Measurements from ENCODE around the gene COQ8B. TPM values are rescaled to one million over a fixed set of nuclear protein-coding genes. Genes with fewer than 3 reads are reported as not detected.

Gene COQ8B
- polyA plus RNA-seq, 2 donors: 18.4 to 27.2 TPM

DNA sequence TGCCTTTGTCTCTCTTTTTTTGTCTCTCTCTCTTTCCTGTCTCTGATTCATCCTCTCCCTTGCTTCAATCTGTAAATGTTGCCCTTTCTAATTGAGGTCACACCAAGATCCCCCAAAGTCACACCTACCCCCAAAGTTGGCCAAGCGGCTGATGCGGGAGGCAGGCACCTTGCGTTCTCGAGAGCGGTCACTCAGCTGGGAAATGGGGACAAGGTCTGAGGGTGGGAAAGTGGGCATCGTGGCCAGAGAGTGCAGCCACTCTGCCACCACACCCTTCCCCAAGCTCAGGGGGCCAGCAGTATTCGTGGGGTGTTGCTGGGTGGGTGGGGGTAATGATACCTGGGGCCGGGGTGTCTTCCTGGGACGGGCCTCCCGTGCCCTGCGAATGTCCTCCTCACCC lies 2.7 kb downstream of the COQ8B start:
- H3K4me1 ChIP-seq (ENCODE audit: control insufficient read depth in 2 of 2, insufficient read depth in 2 of 2, low read length in 1 of 2): peaks cover 0 to 4% of the 10 kb centered on the region in 2 donors
- H3K9me3 ChIP-seq (ENCODE audit: control insufficient read depth in 2 of 2, insufficient read depth in 1 of 2, low read depth in 1 of 2, low read length in 1 of 2): no peaks in the 10 kb centered on the region
- no peaks in the 10 kb centered on the region for H3K36me3 ChIP-seq (ENCODE audit: control insufficient read depth in 2 of 2, insufficient read depth in 2 of 2, low read length in 1 of 2)
- H3K27ac ChIP-seq (ENCODE audit: low read depth in 2 of 2, low read length in 1 of 2): peak overlapping the region; percentile 98 to 100
- 83 to 84% methylated on average over 11 of the region's 11 CpGs for WGBS, 2 donors
- no peak overlapping the region for H3K4me3 ChIP-seq (ENCODE audit: low read depth in 1 of 2, low read length in 2 of 2)
- H3K27me3 ChIP-seq (ENCODE audit: control insufficient read depth in 1 of 2, insufficient read depth in 2 of 2, low read length in 2 of 2): no peaks in the 10 kb centered on the region

DNA sequence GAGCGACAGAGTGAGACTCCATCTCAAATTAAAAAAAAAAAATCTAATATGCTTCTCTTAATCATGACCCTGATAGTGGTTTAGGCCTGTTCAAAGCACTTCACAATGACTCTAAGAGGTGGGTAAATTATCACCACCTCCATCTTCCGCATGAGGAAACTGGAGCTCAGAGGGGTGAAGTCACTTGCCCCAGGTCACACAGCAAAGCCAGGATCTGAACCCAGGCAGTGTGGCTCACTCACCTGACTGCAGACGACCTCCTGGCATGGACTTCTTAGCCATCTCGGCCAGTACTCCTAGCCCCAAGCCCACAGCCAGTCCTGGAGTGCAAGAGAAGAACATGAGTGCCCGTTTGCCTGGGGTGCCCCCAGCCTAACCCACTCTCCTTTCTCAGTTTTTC lies 6.9 kb downstream of the COQ8B start:
- WGBS, 2 donors: 92 to 95% methylated on average over 5 of the region's 5 CpGs
- Histone ChIP-seq H3K4me1 (ENCODE audit: control insufficient read depth in 2 of 2, insufficient read depth in 2 of 2, low read length in 1 of 2) (peaks cover 0 to 4% of the 10 kb centered on the region in 2 donors), H3K27ac (ENCODE audit: low read depth in 2 of 2, low read length in 1 of 2) (no peak overlapping the region), H3K4me3 (ENCODE audit: low read depth in 1 of 2, low read length in 2 of 2) (no peak overlapping the region), H3K9me3 (ENCODE audit: control insufficient read depth in 2 of 2, insufficient read depth in 1 of 2, low read depth in 1 of 2, low read length in 1 of 2) (no peaks in the 10 kb centered on the region), H3K27me3 (ENCODE audit: control insufficient read depth in 1 of 2, insufficient read depth in 2 of 2, low read length in 2 of 2) (no peaks in the 10 kb centered on the region), H3K36me3 (ENCODE audit: control insufficient read depth in 2 of 2, insufficient read depth in 2 of 2, low read length in 1 of 2) (peaks cover 0 to 8% of the 10 kb centered on the region in 2 donors)

DNA sequence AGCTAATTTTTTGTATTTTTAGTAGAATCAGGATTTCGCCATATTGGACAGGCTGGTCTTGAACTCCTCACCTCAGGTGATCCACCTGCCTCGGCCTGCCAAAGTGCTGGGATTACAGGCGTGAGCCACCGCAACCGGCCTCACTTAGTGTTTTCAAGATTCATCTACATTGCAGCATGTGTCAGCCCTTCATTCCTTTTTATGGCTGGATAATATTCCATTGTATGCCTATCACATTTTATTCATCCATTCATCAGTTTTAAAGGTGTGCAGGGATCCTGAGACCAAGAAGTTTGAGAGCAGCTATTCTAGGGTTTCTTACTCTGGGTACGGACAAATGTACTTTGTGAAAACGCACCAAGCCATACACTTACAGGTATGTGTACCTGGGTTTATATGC lies 9.1 kb downstream of the COQ8B start:
- Histone ChIP-seq H3K4me3 (ENCODE audit: low read depth in 1 of 2, low read length in 2 of 2) (no peak overlapping the region), H3K9me3 (ENCODE audit: control insufficient read depth in 2 of 2, insufficient read depth in 1 of 2, low read depth in 1 of 2, low read length in 1 of 2) (no peaks in the 10 kb centered on the region), H3K4me1 (ENCODE audit: control insufficient read depth in 2 of 2, insufficient read depth in 2 of 2, low read length in 1 of 2) (no peaks in the 10 kb centered on the region), H3K27ac (ENCODE audit: low read depth in 2 of 2, low read length in 1 of 2) (no peak overlapping the region), H3K36me3 (ENCODE audit: control insufficient read depth in 2 of 2, insufficient read depth in 2 of 2, low read length in 1 of 2) (peaks cover 0 to 26% of the 10 kb centered on the region in 2 donors), H3K27me3 (ENCODE audit: control insufficient read depth in 1 of 2, insufficient read depth in 2 of 2, low read length in 2 of 2) (no peaks in the 10 kb centered on the region)
- 96% methylated on average over 7 of the region's 7 CpGs for WGBS, 2 donors

DNA sequence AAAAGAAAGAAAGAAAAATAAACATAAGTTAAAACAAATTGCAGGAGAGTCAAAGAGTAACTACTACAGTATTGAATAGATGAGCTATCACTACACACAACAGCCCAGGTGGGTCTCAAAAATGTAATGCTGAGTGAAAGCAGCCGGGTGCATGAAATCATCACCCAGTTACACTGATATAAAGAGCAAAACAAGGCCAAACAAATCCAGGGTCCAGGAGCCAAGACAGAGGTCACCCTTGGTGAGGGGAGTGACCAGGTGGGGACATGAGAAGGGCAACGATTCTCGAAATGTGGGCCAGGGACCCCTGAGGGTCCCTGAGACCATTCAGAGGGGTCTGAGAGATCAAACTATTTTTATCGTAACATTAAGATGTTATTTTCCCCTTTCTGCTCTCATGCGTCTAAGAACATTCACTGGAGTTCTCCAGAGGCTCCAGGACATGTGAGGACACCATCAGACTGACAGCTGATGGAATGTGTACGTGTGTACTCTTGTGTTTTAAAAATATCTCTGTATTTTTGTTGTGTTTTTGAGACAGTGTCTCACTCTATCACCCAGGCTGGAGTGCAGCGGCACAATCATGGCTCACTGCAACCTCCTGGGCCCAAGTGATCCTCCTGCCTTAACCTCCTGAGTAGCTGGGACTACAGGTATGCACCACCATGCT lies 10.6 kb downstream of the COQ8B start:
- H3K4me3 ChIP-seq (ENCODE audit: low read depth in 1 of 2, low read length in 2 of 2): no peak overlapping the region
- H3K36me3 ChIP-seq (ENCODE audit: control insufficient read depth in 2 of 2, insufficient read depth in 2 of 2, low read length in 1 of 2): peaks cover 6 to 35% of the 10 kb centered on the region in 2 donors
- no peaks in the 10 kb centered on the region for H3K9me3 ChIP-seq (ENCODE audit: control insufficient read depth in 2 of 2, insufficient read depth in 1 of 2, low read depth in 1 of 2, low read length in 1 of 2)
- H3K4me1 ChIP-seq (ENCODE audit: control insufficient read depth in 2 of 2, insufficient read depth in 2 of 2, low read length in 1 of 2): no peaks in the 10 kb centered on the region
- H3K27me3 ChIP-seq (ENCODE audit: control insufficient read depth in 1 of 2, insufficient read depth in 2 of 2, low read length in 2 of 2): no peaks in the 10 kb centered on the region
- no peak overlapping the region for H3K27ac ChIP-seq (ENCODE audit: low read depth in 2 of 2, low read length in 1 of 2)
- 86 to 89% methylated on average over 7 of the region's 7 CpGs for WGBS, 2 donors

DNA sequence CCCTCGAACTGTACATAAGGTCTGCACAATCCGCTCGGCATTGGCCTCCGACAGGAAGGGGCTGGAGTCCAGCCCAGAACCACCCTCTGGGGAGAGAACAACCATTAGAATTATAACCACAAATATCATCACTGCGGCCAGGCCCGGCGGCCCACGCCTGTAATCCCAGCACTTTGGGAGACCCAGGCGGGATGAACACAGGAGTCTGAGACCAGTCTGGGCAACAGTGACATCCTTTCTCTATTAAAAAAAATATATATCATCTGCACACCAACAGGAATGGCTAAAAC lies 11.4 kb downstream of the COQ8B start:
- no peaks in the 10 kb centered on the region for H3K4me1 ChIP-seq (ENCODE audit: control insufficient read depth in 2 of 2, insufficient read depth in 2 of 2, low read length in 1 of 2)
- H3K36me3 ChIP-seq (ENCODE audit: control insufficient read depth in 2 of 2, insufficient read depth in 2 of 2, low read length in 1 of 2): peaks cover 6 to 35% of the 10 kb centered on the region in 2 donors
- H3K9me3 ChIP-seq (ENCODE audit: control insufficient read depth in 2 of 2, insufficient read depth in 1 of 2, low read depth in 1 of 2, low read length in 1 of 2): no peaks in the 10 kb centered on the region
- WGBS, 2 donors: 91% methylated on average over 9 of the region's 9 CpGs
- no peaks in the 10 kb centered on the region for H3K27me3 ChIP-seq (ENCODE audit: control insufficient read depth in 1 of 2, insufficient read depth in 2 of 2, low read length in 2 of 2)
- H3K4me3 ChIP-seq (ENCODE audit: low read depth in 1 of 2, low read length in 2 of 2): no peak overlapping the region
- no peak overlapping the region for H3K27ac ChIP-seq (ENCODE audit: low read depth in 2 of 2, low read length in 1 of 2)

DNA sequence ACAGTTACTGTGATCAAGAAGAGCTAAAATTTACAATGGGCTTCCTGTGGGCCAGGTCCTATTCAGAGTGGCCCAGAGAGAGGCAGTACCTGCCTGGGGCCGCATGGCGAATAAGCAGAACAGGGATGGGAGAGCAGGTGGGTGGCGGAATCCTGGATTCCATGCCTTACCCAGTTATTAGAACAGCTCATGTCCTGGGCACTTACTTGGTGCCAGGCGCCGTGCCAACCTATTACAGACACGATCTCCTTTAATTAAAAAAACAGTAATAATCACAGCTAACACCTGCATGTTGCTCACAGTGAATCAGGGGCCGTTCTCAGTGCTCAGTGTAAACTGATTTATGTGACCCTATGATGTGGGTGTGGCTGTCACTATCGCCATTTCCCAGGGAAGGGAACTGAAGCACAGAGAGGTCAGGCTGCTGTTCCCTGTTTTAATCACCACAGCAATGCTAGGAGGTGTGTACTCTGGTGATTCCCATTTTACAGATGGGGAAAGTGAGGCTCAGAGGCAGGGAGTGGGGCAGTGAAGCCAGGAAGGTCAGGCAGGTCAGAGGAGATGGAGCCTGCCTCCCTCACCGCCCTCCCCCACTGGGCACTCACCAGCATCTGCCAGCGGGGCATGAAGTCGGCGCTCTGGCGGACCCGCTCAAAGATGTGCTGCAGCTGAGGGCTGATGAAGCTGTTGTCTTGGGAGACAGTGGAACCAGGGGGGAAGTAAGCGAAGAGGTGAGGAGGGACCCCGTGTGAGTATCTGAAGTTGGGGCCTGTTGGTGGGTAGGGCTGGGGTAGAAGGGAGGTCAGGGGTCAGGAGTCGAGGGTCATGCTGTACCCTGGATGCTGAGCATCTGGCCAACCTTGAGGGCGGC lies 12.0 kb downstream of the COQ8B start:
- Histone ChIP-seq H3K9me3 (ENCODE audit: control insufficient read depth in 2 of 2, insufficient read depth in 1 of 2, low read depth in 1 of 2, low read length in 1 of 2) (no peaks in the 10 kb centered on the region), H3K4me3 (ENCODE audit: low read depth in 1 of 2, low read length in 2 of 2) (no peak overlapping the region), H3K27me3 (ENCODE audit: control insufficient read depth in 1 of 2, insufficient read depth in 2 of 2, low read length in 2 of 2) (no peaks in the 10 kb centered on the region), H3K27ac (ENCODE audit: low read depth in 2 of 2, low read length in 1 of 2) (no peak overlapping the region), H3K36me3 (ENCODE audit: control insufficient read depth in 2 of 2, insufficient read depth in 2 of 2, low read length in 1 of 2) (peaks cover 6 to 35% of the 10 kb centered on the region in 2 donors), H3K4me1 (ENCODE audit: control insufficient read depth in 2 of 2, insufficient read depth in 2 of 2, low read length in 1 of 2) (no peaks in the 10 kb centered on the region)
- WGBS, 2 donors: 89 to 90% methylated on average over 18 of the region's 18 CpGs

DNA sequence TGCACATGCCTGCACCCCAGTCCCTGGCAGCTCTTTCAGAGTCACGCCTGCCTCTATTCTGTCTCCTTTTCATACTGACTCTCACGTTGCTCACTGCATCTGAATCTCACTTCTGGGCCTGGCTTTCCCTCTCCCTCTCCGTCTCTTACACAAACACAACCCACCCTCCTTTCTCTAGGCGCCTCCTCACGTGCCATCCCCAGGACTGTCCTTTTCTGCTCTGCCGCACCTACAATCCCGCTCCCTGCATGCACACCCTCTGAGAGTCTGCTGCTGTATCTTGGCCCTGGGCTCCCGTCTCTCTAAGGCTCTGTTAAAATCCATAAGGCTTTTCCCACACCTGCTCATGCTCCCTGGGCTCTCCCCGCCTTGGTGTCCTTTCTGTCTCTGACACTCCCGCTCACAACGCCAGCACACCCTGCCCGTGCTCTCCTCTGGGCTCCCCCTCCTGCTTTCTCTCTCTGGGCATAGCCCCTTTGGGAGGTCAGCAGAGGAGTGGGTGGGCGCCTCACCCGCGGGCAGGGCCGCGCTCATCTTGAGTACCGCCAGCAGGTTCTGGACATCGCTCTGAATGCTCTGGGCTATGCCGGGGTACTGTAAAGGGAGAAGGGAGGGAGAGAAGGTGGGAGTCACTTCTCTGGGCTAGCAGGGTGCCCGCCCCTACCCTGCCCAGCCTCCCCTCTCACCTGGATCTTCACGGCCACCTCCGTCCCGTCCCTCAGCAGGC lies 13.5 kb downstream of the COQ8B start:
- Histone ChIP-seq H3K27me3 (ENCODE audit: control insufficient read depth in 1 of 2, insufficient read depth in 2 of 2, low read length in 2 of 2) (no peaks in the 10 kb centered on the region), H3K36me3 (ENCODE audit: control insufficient read depth in 2 of 2, insufficient read depth in 2 of 2, low read length in 1 of 2) (peaks cover 9 to 39% of the 10 kb centered on the region in 2 donors), H3K9me3 (ENCODE audit: control insufficient read depth in 2 of 2, insufficient read depth in 1 of 2, low read depth in 1 of 2, low read length in 1 of 2) (no peaks in the 10 kb centered on the region), H3K4me3 (ENCODE audit: low read depth in 1 of 2, low read length in 2 of 2) (no peak overlapping the region), H3K4me1 (ENCODE audit: control insufficient read depth in 2 of 2, insufficient read depth in 2 of 2, low read length in 1 of 2) (no peaks in the 10 kb centered on the region), H3K27ac (ENCODE audit: low read depth in 2 of 2, low read length in 1 of 2) (no peak overlapping the region)
- WGBS, 2 donors: 91 to 92% methylated on average over 24 of the region's 24 CpGs

DNA sequence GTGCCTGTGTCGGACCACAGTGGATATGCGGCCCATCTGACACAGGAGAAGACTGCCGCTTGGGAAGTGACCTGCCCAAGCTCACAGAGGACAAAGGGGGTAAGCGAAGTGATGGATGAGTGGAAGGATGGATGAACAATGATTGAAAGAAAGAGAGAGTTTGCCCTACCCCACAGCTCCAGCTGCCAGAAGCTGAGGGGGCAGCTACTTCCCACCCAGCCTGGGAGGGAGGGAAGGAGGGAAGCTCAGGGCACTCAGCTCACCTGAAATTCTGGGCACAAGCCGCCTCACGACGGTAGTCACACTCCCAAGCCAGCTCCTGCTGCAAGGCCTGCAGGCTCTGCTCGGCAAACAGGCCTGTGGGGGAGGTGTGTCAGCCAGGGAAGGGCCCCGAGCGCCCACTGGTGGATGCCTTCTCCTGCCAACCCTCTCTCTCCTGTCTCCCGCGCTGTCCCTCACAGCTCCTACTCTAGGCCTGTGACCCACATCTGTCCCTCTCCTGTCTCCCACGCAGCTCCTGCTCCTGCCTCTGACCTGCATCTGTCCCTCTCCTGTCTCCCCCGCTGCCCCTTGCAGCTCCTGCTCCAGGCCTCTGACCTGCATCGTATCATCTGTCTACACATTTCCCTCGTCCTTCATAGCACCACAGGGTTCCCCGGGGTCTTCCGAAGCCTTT lies 14.2 kb downstream of the COQ8B start:
- H3K36me3 ChIP-seq (ENCODE audit: control insufficient read depth in 2 of 2, insufficient read depth in 2 of 2, low read length in 1 of 2): peaks cover 9 to 39% of the 10 kb centered on the region in 2 donors
- no peaks in the 10 kb centered on the region for H3K4me1 ChIP-seq (ENCODE audit: control insufficient read depth in 2 of 2, insufficient read depth in 2 of 2, low read length in 1 of 2)
- H3K4me3 ChIP-seq (ENCODE audit: low read depth in 1 of 2, low read length in 2 of 2): no peak overlapping the region
- no peaks in the 10 kb centered on the region for H3K9me3 ChIP-seq (ENCODE audit: control insufficient read depth in 2 of 2, insufficient read depth in 1 of 2, low read depth in 1 of 2, low read length in 1 of 2)
- 71 to 73% methylated on average over 18 of the region's 18 CpGs for WGBS, 2 donors
- no peak overlapping the region for H3K27ac ChIP-seq (ENCODE audit: low read depth in 2 of 2, low read length in 1 of 2)
- no peaks in the 10 kb centered on the region for H3K27me3 ChIP-seq (ENCODE audit: control insufficient read depth in 1 of 2, insufficient read depth in 2 of 2, low read length in 2 of 2)

DNA sequence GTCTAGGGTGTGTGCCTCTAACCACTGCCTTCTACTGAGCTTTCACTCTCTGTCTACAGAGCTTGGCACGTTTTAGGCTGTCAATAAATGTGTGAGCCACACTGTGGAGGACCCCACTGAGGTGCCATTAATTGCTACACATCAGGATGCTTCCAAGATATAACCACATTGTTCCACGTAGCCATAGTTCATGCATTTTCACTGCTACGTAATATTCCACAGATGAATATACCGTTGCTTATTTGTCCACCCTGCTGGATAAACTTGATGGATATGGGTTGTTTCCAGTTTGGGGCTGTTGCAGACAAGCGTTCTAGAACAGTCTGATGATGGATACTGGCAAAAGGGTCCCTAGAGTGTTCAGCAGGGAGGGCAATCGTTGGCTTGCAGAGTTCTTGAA lies 14.9 kb downstream of the COQ8B start:
- Histone ChIP-seq H3K27ac (ENCODE audit: low read depth in 2 of 2, low read length in 1 of 2) (no peak overlapping the region), H3K4me3 (ENCODE audit: low read depth in 1 of 2, low read length in 2 of 2) (no peak overlapping the region), H3K9me3 (ENCODE audit: control insufficient read depth in 2 of 2, insufficient read depth in 1 of 2, low read depth in 1 of 2, low read length in 1 of 2) (no peaks in the 10 kb centered on the region), H3K36me3 (ENCODE audit: control insufficient read depth in 2 of 2, insufficient read depth in 2 of 2, low read length in 1 of 2) (peaks cover 9 to 39% of the 10 kb centered on the region in 2 donors), H3K27me3 (ENCODE audit: control insufficient read depth in 1 of 2, insufficient read depth in 2 of 2, low read length in 2 of 2) (no peaks in the 10 kb centered on the region), H3K4me1 (ENCODE audit: control insufficient read depth in 2 of 2, insufficient read depth in 2 of 2, low read length in 1 of 2) (no peaks in the 10 kb centered on the region)
- WGBS, 2 donors: 95 to 96% methylated on average over 6 of the region's 6 CpGs

All from esophagus (tissue), 2 donors.